ENCODE measurements around the gene RPRD1B. TPM values are rescaled to one million over a fixed set of nuclear protein-coding genes. Genes with fewer than 3 reads are reported as not detected.

Gene RPRD1B
- total RNA-seq, 4 donors from 2014 or later = 44.5 to 55.4 (median 52.4) TPM

DNA sequence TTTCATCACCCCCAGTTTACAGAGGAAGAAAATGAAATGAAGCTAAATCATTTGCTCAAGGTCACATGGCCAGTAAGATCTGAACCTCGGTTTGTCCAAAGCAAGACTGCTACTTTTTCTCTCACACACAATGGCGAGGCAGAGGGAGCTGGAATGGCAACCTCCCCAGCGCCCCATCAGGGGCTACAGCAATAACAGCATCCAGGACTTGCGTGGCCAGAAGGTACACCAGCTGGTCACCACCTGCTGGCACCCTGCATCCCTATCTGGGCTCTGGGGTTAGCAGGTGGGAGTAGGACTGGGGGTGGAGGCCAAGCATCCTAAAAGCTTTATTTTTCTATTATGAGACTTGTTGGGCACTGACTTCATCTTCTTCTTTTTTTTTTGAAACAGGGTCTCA is 41.6 kb upstream of the RPRD1B start:
- Histone ChIP-seq H3K9me3 (no peaks in the 10 kb centered on the region), H3K4me3 (no peak overlapping the region), H3K4me1 (peaks cover 0 to 7% (median 7%) of the 10 kb centered on the region in 4 donors), H3K27ac (peak overlapping the region in 1 of 4 donors; percentile 20), H3K36me3 (peaks cover 0 to 35% (median 0%) of the 10 kb centered on the region in 3 donors), H3K27me3 (no peaks in the 10 kb centered on the region)
- no peak for TF ChIP-seq POLR2A (IDR thresholded peaks at IDR 0.05)
- no peak for DNase-seq

- TF ChIP-seq POLR2A (IDR thresholded peaks at IDR 0.05) (no peak), CTCF (IDR thresholded peaks at IDR 0.05) (peak in 3 of 6 experiments; percentile 16 to 64 (median 63))
- peak overlapping the region in 1 of 4 donors; percentile 55 for H3K27ac ChIP-seq
- H3K9me3 ChIP-seq = no peaks in the 10 kb centered on the region
- H3K4me3 ChIP-seq = no peak overlapping the region
- H3K27me3 ChIP-seq = no peaks in the 10 kb centered on the region
- DNase-seq = peak in 1 of 3 donors; percentile 27
- H3K4me1 ChIP-seq = peaks cover 0 to 7% (median 7%) of the 10 kb centered on the region in 4 donors
- H3K36me3 ChIP-seq = peaks cover 0 to 44% (median 0%) of the 10 kb centered on the region in 3 donors
Measured at GRCh38 chr20:37992802-37993409, 40.6 kb upstream of the RPRD1B start.

- H3K4me3 ChIP-seq = no peak overlapping the region
- no peak for DNase-seq
- TF ChIP-seq POLR2A (IDR thresholded peaks at IDR 0.05) (no peak), CTCF (IDR thresholded peaks at IDR 0.05) (no peak)
- H3K9me3 ChIP-seq = no peaks in the 10 kb centered on the region
- no peaks in the 10 kb centered on the region for H3K27me3 ChIP-seq
- peaks cover 0 to 59% (median 0%) of the 10 kb centered on the region in 3 donors for H3K36me3 ChIP-seq
- H3K4me1 ChIP-seq = peaks cover 0 to 7% (median 6%) of the 10 kb centered on the region in 4 donors
- no peak overlapping the region for H3K27ac ChIP-seq
Measured at GRCh38 chr20:37994512-37994911, 39.0 kb upstream of the RPRD1B start.

DNA sequence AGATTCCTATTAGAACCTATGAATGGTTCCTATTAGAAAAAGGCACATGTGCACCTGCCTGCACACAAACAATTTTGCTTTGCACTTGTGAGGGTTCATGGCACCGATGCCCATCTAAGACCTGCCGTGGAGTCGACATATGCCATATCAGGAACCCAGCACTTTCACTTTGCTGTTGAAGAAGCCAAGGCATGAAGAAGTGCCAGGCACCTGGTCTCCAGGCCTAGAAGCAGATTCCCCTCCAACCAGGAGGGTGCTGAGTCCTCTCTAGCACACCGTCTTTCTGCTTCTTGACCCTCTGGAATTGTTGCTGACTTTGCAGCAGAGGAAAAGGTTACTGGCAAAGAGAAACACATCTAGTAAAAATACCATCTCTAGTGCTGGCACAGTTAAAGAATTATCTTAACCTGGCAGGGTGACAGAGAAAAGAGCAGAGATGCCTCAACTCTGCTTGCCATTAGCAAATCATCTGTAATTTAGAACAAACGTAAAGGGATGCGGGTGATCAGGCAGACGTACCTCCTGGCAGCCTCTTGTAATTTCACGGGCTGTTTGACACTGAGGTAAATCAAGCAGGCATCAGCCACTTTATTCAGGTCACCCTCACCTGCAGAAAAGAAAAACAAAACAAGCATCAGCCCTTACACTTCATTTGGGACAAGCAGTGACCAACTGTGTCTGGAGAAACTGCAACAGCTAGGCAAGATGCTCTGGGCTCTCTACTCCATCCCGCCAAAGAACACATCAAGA is 37.5 kb upstream of the RPRD1B start:
- no peaks in the 10 kb centered on the region for H3K9me3 ChIP-seq
- peaks cover 0 to 74% (median 0%) of the 10 kb centered on the region in 3 donors for H3K36me3 ChIP-seq
- no peak for DNase-seq
- H3K4me3 ChIP-seq = no peak overlapping the region
- no peaks in the 10 kb centered on the region for H3K27me3 ChIP-seq
- peaks cover 0 to 4% (median 2%) of the 10 kb centered on the region in 4 donors for H3K4me1 ChIP-seq
- no peak overlapping the region for H3K27ac ChIP-seq
- no peak for TF ChIP-seq POLR2A (IDR thresholded peaks at IDR 0.05)

DNA sequence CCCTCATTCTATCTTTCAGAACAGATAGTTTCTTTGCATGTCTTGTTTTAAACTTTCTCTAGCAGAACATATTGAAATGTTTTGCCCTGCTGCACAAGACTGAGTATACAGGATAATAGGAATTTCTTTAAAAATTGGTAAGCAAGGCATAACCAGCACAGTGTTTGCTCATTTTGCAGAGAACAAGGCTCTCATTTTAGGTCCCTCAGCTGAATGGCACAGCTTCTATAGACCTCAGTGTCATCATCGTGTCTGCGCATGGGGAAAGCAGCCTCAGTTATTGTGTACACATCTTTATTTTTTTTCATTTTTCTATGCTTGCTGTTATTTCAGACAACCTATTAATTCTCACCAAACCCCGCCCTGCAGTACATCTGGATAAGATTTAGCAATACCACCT is 36.0 kb upstream of the RPRD1B start:
- no peaks in the 10 kb centered on the region for H3K9me3 ChIP-seq
- no peak for TF ChIP-seq POLR2A (IDR thresholded peaks at IDR 0.05)
- no peak for TF ChIP-seq CTCF (IDR thresholded peaks at IDR 0.05)
- no peak overlapping the region for H3K27ac ChIP-seq
- peaks cover 0 to 81% (median 0%) of the 10 kb centered on the region in 3 donors for H3K36me3 ChIP-seq
- H3K27me3 ChIP-seq = no peaks in the 10 kb centered on the region
- no peak for DNase-seq
- H3K4me3 ChIP-seq = no peak overlapping the region
- H3K4me1 ChIP-seq = peaks cover 0 to 2% (median 0%) of the 10 kb centered on the region in 4 donors

GRCh38 chr20:37999526-38000263 is 33.9 kb upstream of the RPRD1B start:
- no peaks in the 10 kb centered on the region for H3K9me3 ChIP-seq
- no peak overlapping the region for H3K4me3 ChIP-seq
- no peaks in the 10 kb centered on the region for H3K27me3 ChIP-seq
- no peak for TF ChIP-seq POLR2A (IDR thresholded peaks at IDR 0.05)
- no peak for TF ChIP-seq CTCF (IDR thresholded peaks at IDR 0.05)
- H3K4me1 ChIP-seq = no peaks in the 10 kb centered on the region
- DNase-seq = no peak
- H3K36me3 ChIP-seq = peaks cover 0 to 85% (median 0%) of the 10 kb centered on the region in 3 donors
- no peak overlapping the region for H3K27ac ChIP-seq

Data from Peyer's patch (tissue), 4 donors.